Transverse colon (tissue), 3 donors: ENCODE data around the gene TNS1.

Source experiments
- CTCF ChIP-seq, 5 experiments: fragments of 200-600 bp in 3 of 5; fragments of 450-650 bp in 2 of 5; sonication (generic) in 3 of 5; IDR thresholded peaks; 1 replicate in 2 of 5; 2 replicates in 3 of 5; pipeline ENCODE4 v1.5.1; 2016 to 2017; ENCODE audit warnings: antibody characterized with exemption in 5 of 5, inconsistent platforms in 3 of 5, mild to moderate bottlenecking in 2 of 5, moderate library complexity in 1 of 5
- EP300 ChIP-seq: sonication (generic); formaldehyde crosslinking; IDR thresholded peaks from one replicate; pipeline ENCODE4 v1.6.1; 2017; ENCODE audit warnings: antibody characterized with exemption, low read depth

- TF ChIP-seq CTCF (IDR thresholded peaks at IDR 0.05) = no peak
- TF ChIP-seq EP300 = no peak
Observed at GRCh38 chr2:217926801-217927200, 76.0 kb downstream of the TNS1 start.
